Measurements from ENCODE around the gene SLC25A48.
A peak's percentile ranks its signal among the peaks of the same experiment; 100 is the strongest.

Gene SLC25A48

DNA sequence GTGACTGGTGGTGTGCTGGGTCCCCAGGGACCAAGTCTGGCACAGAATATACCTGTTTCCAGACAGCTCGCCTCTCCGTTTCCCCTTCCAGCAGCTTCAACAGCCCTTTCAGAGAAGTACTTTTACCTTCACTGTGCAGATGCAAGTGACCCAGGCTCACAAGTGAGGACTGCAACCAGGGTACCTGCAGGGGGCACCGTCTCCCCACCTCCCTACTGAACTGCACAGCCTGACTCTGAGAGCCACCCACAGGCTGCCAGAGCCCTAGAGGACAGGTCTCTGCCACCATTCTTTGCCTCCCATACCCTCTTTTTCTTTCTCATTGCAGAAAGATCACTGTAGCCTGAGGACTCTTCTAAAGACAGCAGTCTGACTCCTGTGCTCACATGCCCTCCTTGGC, 45.8 kb downstream of the SLC25A48 start:
- no peaks in the 10 kb centered on the region for H3K9me3 ChIP-seq (replicated peaks in 1 of 11)
- H3K4me2 ChIP-seq = no peak overlapping the region
- peaks cover 0 to 7% (median 0%) of the 10 kb centered on the region in 11 experiments; a peak in 1 of 22 replicates for H4K20me1 ChIP-seq
- H3K27me3 ChIP-seq = peaks cover 0 to 86% (median 0%) of the 10 kb centered on the region in 11 experiments; a peak in 5 of 22 replicates
- no peak overlapping the region for H3K4me3 ChIP-seq
- H3K9ac ChIP-seq = no peak overlapping the region
- no peak for TF ChIP-seq Cebpa-rat (IDR thresholded peaks at IDR 0.05)
- H3K27ac ChIP-seq = no peak overlapping the region
- peaks cover 0 to 21% (median 0%) of the 10 kb centered on the region in 10 experiments; a peak in 6 of 20 replicates for H3K4me1 ChIP-seq
- no peaks in the 10 kb centered on the region for H3K36me3 ChIP-seq

DNA sequence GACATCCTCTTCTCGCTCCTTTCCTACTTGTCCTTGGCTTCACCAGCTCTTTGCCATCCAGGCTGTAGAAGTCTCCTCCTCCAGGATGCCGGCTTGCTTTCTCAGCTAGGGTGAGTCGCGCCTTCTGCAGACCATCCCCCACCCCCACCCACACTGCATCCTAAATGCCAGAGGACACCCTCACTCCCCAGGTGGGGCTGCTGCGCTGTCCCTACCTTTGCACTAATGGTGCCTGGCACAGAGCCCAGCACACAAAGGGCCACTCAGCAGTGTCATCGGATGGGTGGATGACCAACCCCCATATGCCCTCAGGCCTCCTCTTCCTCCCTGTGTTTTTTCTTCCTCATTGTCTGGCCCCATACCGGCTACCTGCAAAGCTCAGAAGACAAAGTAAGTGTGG, 46.3 kb downstream of the SLC25A48 start:
- no peak overlapping the region for H3K4me3 ChIP-seq
- no peak overlapping the region for H3K27ac ChIP-seq
- H4K20me1 ChIP-seq = peaks cover 0 to 7% (median 0%) of the 10 kb centered on the region in 11 experiments; a peak in 1 of 22 replicates
- H3K27me3 ChIP-seq = peaks cover 0 to 88% (median 0%) of the 10 kb centered on the region in 11 experiments; a peak in 5 of 22 replicates
- H3K4me1 ChIP-seq = peaks cover 0 to 16% (median 0%) of the 10 kb centered on the region in 10 experiments; a peak in 6 of 20 replicates
- H3K36me3 ChIP-seq = no peaks in the 10 kb centered on the region
- no peaks in the 10 kb centered on the region for H3K9me3 ChIP-seq (replicated peaks in 1 of 11)
- no peak for TF ChIP-seq Cebpa-rat (IDR thresholded peaks at IDR 0.05)
- H3K9ac ChIP-seq = no peak overlapping the region
- H3K4me2 ChIP-seq = no peak overlapping the region

DNA sequence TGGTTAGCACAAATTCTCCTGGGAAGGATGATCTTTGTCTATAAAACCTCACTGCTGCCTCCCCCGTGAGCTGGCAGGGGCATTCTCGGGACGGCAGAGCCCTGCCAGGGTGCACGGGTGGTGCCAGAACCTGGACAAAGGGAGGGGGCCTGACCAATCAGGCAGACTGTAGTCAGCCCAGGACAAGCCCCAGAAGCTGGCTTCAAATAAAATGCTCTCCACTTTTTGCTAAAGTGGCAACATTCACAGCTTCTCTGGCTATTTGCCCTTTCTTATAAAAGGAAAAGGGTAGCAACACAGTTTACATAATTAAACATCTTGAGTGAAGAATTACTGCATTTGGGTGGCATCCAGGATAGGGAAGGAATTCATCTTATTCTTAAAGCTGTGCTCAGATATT, 46.8 kb downstream of the SLC25A48 start:
- H3K9ac ChIP-seq = no peak overlapping the region
- no peak for TF ChIP-seq Cebpa-rat (IDR thresholded peaks at IDR 0.05)
- H3K9me3 ChIP-seq (replicated peaks in 1 of 11) = no peaks in the 10 kb centered on the region
- peaks cover 0 to 7% (median 0%) of the 10 kb centered on the region in 11 experiments; a peak in 1 of 22 replicates for H4K20me1 ChIP-seq
- H3K27ac ChIP-seq = no peak overlapping the region
- H3K4me2 ChIP-seq = no peak overlapping the region
- H3K27me3 ChIP-seq = peaks cover 0 to 88% (median 0%) of the 10 kb centered on the region in 11 experiments; a peak in 5 of 22 replicates
- H3K4me3 ChIP-seq = no peak overlapping the region
- peaks cover 0 to 12% (median 0%) of the 10 kb centered on the region in 10 experiments; a peak in 6 of 20 replicates for H3K4me1 ChIP-seq
- H3K36me3 ChIP-seq = no peaks in the 10 kb centered on the region

DNA sequence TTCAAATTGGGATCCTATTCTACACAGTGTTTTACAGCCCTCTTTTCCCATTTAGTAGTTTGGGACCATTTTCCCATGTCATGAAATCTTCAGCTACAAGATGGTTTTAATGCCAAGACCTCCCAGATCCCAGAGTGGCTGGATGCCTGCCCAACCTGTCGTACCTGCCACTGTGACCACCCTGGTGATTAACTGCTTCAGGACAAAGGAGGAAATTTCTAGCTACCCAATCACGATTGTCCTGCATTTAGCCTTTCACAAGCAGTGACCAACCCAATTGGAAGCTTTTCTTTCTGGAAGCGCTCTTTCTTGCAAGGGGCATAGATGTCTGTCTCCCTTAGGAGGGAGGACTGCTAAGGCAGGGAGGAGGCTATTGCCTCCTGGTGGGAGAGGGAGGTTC, 47.4 kb downstream of the SLC25A48 start:
- Histone ChIP-seq H4K20me1 (peaks cover 0 to 7% (median 0%) of the 10 kb centered on the region in 11 experiments; a peak in 1 of 22 replicates), H3K9ac (no peak overlapping the region), H3K36me3 (no peaks in the 10 kb centered on the region), H3K4me3 (no peak overlapping the region), H3K27me3 (peaks cover 0 to 87% (median 0%) of the 10 kb centered on the region in 11 experiments; a peak in 5 of 22 replicates), H3K4me2 (no peak overlapping the region), H3K4me1 (peaks cover 0 to 6% (median 0%) of the 10 kb centered on the region in 10 experiments; a peak in 6 of 20 replicates), H3K27ac (no peak overlapping the region), H3K9me3 (replicated peaks in 1 of 11) (no peaks in the 10 kb centered on the region)
- no peak for TF ChIP-seq Cebpa-rat (IDR thresholded peaks at IDR 0.05)

DNA sequence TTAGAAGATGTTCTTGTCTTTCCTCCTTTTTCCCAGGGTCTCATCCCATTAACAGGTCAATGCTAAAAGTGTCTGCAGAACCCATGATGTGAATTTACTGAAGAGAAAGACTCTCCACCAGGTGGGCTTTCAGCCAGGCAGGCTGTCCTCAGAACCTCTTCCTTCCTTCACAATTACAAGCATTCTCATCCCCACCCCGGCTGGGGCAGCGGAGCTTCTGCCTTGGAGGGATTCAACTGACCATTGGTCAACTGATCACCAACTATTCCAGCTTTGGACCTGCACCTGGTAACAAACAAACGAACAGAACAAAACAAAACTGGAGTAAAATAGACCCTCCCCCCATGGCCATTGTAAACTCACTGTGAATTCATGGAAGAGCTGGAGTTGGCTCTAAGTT, 48.6 kb downstream of the SLC25A48 start:
- Histone ChIP-seq H3K27ac (no peak overlapping the region), H3K36me3 (no peaks in the 10 kb centered on the region), H4K20me1 (peaks cover 0 to 7% (median 0%) of the 10 kb centered on the region in 11 experiments; a peak in 3 of 22 replicates), H3K9ac (no peak overlapping the region), H3K27me3 (peaks cover 0 to 80% (median 0%) of the 10 kb centered on the region in 11 experiments; a peak in 5 of 22 replicates), H3K4me1 (peaks cover 0 to 8% (median 0%) of the 10 kb centered on the region in 10 experiments; a peak in 8 of 20 replicates), H3K4me2 (no peak overlapping the region), H3K4me3 (no peak overlapping the region), H3K9me3 (replicated peaks in 1 of 11) (no peaks in the 10 kb centered on the region)
- TF ChIP-seq Cebpa-rat (IDR thresholded peaks at IDR 0.05) = no peak

DNA sequence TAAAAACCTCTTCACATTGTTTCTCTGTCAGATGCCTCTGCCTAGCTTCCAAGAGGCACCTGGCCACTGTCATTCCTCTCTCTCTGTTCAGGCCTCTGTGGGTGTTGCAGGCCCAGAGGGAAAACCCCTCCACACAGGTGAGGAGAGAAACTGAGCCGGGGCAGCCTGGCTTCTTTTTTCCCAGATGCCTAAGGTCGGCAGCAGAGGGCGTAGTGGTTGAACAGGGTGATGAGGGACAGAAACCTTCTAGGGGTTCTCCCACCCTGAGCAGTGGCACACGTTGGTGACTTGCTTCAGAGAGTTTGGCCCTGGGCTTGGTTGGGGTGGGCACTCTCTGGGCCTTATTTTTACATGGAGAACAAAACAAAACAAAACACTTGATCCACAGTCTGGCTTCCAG, 49.0 kb downstream of the SLC25A48 start:
- Histone ChIP-seq H3K36me3 (no peaks in the 10 kb centered on the region), H3K4me1 (peaks cover 0 to 9% (median 0%) of the 10 kb centered on the region in 10 experiments; a peak in 8 of 20 replicates), H3K4me3 (no peak overlapping the region), H3K27me3 (peaks cover 0 to 80% (median 0%) of the 10 kb centered on the region in 11 experiments; a peak in 5 of 22 replicates), H3K9me3 (replicated peaks in 1 of 11) (no peaks in the 10 kb centered on the region), H3K9ac (no peak overlapping the region), H3K27ac (no peak overlapping the region), H4K20me1 (peaks cover 0 to 7% (median 0%) of the 10 kb centered on the region in 11 experiments; a peak in 3 of 22 replicates), H3K4me2 (no peak overlapping the region)
- no peak for TF ChIP-seq Cebpa-rat (IDR thresholded peaks at IDR 0.05)

DNA sequence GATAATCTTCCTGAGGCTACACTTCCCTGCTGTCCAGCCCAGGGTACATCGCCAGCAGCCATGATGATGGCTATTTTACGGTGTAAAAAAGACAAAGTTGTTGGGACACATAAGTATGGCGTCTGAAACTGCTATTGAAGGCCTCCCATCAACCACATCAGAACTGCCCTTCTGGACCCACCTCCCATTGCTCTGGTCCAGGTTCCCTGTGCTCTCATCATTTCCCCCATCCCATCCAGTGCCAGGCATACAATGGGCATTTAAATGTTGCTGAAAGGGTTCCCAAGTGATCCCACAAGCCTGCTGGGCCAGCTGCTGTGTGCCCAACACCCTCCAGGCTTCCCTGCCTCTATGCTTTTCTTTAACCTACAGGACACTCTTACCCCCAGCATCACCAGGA, 50.6 kb downstream of the SLC25A48 start:
- no peak overlapping the region for H3K27ac ChIP-seq
- TF ChIP-seq Cebpa-rat (IDR thresholded peaks at IDR 0.05) = no peak
- peaks cover 0 to 14% (median 4%) of the 10 kb centered on the region in 10 experiments; a peak in 14 of 20 replicates for H3K4me1 ChIP-seq
- no peaks in the 10 kb centered on the region for H3K9me3 ChIP-seq (replicated peaks in 1 of 11)
- peaks cover 0 to 7% (median 0%) of the 10 kb centered on the region in 11 experiments; a peak in 5 of 22 replicates for H4K20me1 ChIP-seq
- H3K4me3 ChIP-seq = no peak overlapping the region
- no peak overlapping the region for H3K4me2 ChIP-seq
- peaks cover 0 to 67% (median 0%) of the 10 kb centered on the region in 11 experiments; a peak in 6 of 22 replicates for H3K27me3 ChIP-seq
- H3K36me3 ChIP-seq = no peaks in the 10 kb centered on the region
- no peak overlapping the region for H3K9ac ChIP-seq

DNA sequence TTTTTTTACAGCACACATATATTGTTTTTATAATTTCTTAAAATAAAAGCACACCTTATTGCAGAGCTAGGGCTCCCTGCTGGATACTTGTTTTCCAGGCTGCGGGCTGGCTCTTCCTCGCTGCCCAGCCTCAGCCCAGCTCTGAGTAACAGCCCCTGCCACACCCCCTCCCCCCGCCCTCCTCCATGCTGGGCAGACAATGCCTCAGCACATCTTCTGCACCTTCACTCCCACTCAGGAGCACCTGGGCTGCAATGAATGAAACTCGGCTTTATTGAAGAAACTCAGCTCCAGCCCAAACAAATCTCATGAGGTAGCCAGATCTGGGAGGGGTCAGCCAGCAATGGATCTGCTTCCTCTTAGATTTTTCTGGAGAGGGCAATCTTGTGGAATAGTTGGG, 51.7 kb downstream of the SLC25A48 start:
- Histone ChIP-seq H3K27me3 (peaks cover 0 to 59% (median 0%) of the 10 kb centered on the region in 11 experiments; a peak in 6 of 22 replicates), H4K20me1 (peaks cover 0 to 7% (median 0%) of the 10 kb centered on the region in 11 experiments; a peak in 5 of 22 replicates), H3K9ac (no peak overlapping the region), H3K4me3 (no peak overlapping the region), H3K9me3 (replicated peaks in 1 of 11) (no peaks in the 10 kb centered on the region), H3K36me3 (no peaks in the 10 kb centered on the region), H3K27ac (no peak overlapping the region), H3K4me1 (peaks cover 0 to 25% (median 15%) of the 10 kb centered on the region in 10 experiments; a peak in 16 of 20 replicates), H3K4me2 (no peak overlapping the region)
- no peak for TF ChIP-seq Cebpa-rat (IDR thresholded peaks at IDR 0.05)

DNA sequence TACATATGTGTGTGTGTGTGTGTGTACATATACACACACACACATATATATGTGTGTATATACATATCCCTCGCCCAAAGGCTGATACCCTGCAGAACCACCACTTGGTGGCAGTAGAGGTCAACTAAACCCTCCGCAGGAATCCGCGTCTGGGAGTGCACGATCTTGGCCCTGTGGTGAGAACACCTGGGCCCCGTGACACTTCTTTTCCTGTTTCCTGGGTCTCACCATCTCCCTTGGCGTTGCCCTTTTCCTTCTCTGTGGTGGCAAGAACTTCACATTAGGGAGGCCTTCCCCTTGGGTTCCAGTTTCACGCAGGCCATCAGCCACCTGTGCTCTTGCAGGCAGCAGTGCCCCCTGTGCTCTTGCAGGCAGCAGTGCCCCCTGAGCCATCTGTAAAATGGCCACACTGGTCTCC, 53.0 kb downstream of the SLC25A48 start:
- no peak for TF ChIP-seq Cebpa-rat (IDR thresholded peaks at IDR 0.05)
- Histone ChIP-seq H3K27ac (no peak overlapping the region), H3K27me3 (peaks cover 0 to 54% (median 0%) of the 10 kb centered on the region in 11 experiments; a peak in 6 of 22 replicates), H3K9me3 (replicated peaks in 1 of 11) (no peaks in the 10 kb centered on the region), H3K4me2 (peak overlapping the region in 10 of 11 experiments; percentile 29 to 80 (median 41); a peak in 18 of 22 replicates), H3K9ac (no peak overlapping the region), H3K4me1 (peaks cover 0 to 34% (median 22%) of the 10 kb centered on the region in 10 experiments; a peak in 16 of 20 replicates), H3K36me3 (no peaks in the 10 kb centered on the region), H3K4me3 (no peak overlapping the region), H4K20me1 (peaks cover 0 to 6% (median 0%) of the 10 kb centered on the region in 11 experiments; a peak in 5 of 22 replicates)
